ENCODE measurements around the gene VAC14.

The VAC14 gene

GRCh38 chr16:70724146-70725023, 76.6 kb downstream of the VAC14 start:
- no peak for DNase-seq (ENCODE audit: low spot score)

DNA sequence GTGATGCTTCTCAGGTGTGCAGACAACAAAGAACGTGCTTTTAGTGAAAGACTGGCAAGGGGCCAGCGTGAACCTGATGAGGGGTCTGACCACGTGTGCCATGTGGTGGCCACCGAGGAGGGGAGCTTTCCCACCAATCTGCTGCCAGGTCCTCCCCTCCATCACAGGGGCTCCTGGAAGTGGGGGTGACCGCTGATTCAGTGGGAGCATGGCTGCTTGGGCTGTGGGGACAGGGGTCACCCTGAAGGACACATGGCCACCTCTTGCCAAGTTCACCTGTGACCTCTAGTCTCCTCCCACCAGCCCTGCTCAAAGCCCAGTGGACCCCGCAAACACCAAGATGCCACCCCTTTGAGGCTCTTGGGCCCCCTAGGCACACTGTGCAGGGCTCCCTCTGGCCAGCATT, 77.2 kb downstream of the VAC14 start:
- DNase-seq (ENCODE audit: low spot score): no peak

- no peak for DNase-seq (ENCODE audit: low spot score)
Measured at GRCh38 chr16:70721202-70721963, 79.6 kb downstream of the VAC14 start.

DNA sequence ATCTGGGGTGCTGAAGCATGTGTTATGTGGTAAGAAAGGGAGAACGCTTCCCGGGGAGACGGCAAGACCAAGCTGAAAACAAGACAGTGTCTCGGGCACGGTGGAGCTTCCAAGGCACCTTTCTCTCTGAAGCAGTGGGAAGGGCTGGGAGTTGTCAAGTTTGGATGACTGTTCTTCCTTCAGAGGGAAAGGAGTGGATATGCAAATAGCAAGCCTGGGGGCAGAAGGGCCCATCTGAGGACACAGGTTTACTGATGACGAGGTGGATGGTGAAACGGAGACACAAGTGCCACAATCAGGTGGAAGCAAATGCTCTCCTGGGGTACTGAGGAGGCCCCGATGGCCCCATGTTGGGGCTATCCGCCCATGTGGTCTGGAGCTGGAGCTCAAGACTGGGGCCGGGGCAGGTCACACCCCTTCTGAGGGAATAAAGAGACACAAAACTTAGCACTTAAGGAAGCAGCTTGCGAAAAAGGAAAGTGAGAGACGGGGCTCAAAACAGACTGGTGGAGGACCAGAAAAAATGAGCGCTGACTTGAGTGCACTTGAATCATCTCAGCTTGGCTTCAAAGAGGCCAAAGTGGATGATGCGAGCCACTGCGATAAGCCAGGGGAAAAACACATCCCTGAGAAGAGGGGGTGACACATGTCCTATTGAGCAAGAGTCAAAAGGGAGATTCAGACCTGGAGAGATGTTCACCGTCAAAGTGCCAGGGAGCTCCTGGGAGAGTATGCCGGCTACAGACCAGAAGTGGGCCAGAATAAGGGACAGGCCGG, 80.3 kb downstream of the VAC14 start:
- no peak for DNase-seq (ENCODE audit: low spot score)

- DNase-seq (ENCODE audit: low spot score): no peak
Measured at GRCh38 chr16:70717065-70717464, 83.9 kb downstream of the VAC14 start.

- DNase-seq (ENCODE audit: low spot score): no peak
Measured at GRCh38 chr16:70715860-70716357, 85.0 kb downstream of the VAC14 start.

DNA sequence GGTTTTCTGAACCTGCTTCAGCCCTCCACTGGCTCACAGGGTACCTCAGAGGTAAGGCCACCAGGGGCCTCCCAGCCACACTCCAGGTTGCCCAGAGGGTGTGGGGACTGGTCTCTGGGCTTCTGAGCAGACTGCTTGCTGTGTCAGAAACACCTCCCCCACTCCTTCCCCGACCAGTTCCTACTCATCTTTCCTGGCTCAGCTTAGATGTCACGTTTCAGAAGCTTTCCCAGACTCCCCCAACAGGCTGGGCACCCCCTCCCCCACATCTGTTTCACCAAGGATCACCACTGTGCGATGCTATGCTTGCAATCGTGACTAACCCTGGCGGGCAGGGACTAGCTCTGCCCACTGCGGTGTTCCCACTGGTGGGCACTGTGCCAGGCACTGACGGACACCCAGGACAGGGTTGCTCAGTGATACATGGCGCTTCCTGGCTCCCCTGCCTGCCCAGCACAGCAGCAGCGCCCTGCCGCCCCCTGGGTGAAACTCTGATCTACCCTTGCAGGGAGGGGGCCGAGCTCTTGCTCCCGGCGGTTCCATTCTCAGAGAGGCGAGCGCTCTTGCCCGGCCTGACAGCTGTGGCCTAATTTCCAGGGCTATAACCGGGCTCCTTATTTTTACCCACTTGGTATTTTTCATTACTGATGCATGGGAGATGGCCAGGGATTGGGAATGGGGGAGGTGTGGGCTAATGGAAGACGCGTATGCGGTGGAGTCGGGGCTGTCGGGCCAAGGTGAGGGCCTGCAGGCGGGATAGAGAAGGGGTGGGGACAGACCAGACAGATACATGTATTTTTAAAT, 85.7 kb downstream of the VAC14 start:
- peak; percentile 95 for DNase-seq (ENCODE audit: low spot score)

DNA sequence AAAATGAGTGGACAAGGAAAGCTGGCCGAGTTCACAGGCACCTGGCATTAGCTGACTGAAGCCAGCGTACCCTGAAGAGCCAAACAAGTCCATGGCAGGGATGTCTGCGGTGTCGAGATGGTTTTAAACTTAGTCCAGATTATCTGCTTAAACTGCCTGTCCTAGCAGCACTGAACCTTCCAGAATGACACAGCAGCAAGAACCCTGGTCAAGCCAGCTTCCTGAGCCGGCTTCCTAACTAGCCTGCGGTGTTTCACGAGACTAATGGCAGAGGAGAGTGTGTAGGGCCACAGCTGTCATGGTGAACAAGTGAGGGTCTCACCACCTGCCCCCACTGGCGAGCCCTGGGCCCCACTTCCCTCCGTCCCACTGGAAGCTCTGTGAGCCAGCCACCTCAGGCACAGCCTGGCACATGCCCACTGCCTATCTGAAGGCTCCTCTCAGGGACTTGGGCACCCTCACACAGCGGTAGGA, 86.3 kb downstream of the VAC14 start:
- no peak for DNase-seq (ENCODE audit: low spot score)

DNA sequence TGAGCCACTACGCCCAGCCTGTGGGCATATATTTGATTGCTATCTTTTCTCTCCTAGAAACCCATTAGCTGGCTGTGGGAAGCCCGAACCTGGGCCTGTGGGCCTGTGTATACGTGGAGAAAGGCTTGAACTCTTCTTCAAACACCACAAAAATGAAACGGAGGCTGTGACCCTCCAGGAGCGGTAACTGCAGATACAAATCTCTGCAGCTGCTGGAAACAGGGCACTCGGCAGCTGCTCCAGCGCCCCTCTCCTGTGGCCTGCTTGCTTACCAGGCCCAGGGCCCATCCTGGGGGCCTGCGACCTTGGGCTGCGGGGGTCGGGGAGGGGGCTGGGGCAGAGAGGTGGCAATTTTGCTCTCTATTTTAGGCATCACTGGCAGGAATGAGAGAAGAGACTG, 87.1 kb downstream of the VAC14 start:
- DNase-seq (ENCODE audit: low spot score): no peak

- no peak for DNase-seq (ENCODE audit: low spot score)
Measured at GRCh38 chr16:70713342-70713741, 87.6 kb downstream of the VAC14 start.

DNA sequence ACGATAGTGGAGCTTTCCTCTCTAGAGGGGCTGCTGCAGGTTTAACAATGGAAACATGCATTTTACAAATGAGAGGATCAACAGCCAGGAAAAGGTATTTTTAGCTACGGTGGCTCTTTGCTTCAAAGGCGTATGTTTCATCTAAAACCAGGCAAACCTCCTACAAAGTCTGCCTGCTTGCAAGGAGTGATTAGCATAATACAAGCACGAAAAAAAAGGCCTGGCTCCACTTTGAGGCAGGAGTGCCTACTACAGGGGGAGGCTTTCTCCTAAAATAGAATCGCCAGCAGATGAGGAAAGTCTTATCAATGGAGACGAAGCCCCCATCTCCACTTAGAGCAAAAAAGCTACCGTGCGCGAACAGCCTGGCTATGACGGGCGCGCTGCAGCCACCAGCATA, 88.0 kb downstream of the VAC14 start:
- DNase-seq (ENCODE audit: low spot score): no peak

- no peak for DNase-seq (ENCODE audit: low spot score)
Measured at GRCh38 chr16:70712359-70712758, 88.6 kb downstream of the VAC14 start.

DNA sequence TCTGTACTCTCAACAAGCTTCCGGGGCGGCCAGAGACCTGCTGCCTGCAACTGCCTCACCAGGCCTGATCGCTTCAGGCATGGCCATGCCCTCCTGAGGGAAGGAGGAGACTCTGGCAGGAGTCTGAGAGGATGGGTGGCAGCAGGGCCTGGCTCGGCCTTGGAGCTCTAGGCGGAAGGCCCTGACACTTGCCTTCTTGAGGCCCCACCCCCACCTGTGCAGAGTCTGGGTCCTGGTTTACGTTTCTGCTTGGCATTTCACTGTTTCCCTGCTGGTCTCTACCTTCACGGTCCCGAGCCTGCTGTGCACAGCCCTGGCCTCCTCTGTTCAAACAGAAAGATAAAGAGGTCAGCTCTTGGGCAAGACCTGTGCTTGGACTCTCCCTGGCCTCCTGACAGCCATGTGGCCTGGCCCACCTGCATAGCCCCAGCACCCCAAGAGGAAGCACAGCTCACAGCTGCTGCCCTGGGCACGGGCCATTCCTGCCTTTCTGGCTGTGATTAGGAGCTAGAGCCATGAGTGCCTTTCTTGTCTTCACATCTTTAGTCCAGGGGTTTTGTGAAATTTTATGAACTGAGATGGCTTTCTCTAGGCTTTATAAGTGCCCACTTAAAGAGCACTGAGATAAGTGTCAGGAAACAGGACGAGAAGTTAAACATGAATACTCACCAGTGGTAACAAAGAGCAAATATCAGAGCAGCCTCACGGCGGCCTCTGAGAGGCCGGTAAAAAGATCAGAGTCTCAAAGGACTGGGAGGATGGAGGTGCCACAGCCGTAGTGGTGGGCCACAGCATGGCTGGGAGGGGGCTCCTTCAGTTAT, 89.5 kb downstream of the VAC14 start:
- no peak for DNase-seq (ENCODE audit: low spot score)

GRCh38 chr16:70710422-70711210, 90.3 kb downstream of the VAC14 start:
- DNase-seq (ENCODE audit: low spot score): no peak

GRCh38 chr16:70709942-70710341, 91.0 kb downstream of the VAC14 start:
- no peak for DNase-seq (ENCODE audit: low spot score)

GRCh38 chr16:70709457-70709856, 91.5 kb downstream of the VAC14 start:
- DNase-seq (ENCODE audit: low spot score): no peak

- no peak for DNase-seq (ENCODE audit: low spot score)
Measured at GRCh38 chr16:70708366-70709246, 92.4 kb downstream of the VAC14 start.

DNA sequence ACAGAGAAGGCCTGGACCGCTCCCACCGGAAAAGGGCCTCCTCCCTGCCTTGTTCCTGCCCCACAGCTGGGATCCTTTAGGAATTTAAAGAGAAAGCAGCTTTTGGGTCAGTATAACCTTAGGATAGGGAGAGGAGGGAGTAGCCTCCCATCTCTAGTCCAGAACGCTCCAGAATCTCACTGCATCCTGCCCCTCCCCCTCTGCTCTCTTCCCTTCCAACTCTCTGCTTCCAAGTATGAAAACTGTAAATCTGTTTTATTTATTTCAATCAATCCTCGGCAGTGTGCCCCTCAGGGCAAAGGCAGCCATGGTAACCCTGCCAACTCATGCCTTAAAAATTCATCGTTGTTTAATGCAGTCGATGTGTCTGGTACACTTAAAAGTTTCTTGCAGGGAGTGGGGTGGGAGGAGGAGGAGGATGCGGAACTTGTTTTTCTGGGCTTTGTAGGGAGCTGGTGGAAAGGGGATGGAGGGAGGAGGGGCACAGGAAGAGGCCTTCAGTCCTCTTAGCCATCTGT, 94.0 kb downstream of the VAC14 start:
- peak; percentile 84 for DNase-seq (ENCODE audit: low spot score)
